ENCODE measurements around the gene COPE. TPM values are rescaled to one million over a fixed set of nuclear protein-coding genes. Genes with fewer than 3 reads are reported as not detected.

COPE gene
- total RNA-seq, 1 donor: 179 TPM

DNA sequence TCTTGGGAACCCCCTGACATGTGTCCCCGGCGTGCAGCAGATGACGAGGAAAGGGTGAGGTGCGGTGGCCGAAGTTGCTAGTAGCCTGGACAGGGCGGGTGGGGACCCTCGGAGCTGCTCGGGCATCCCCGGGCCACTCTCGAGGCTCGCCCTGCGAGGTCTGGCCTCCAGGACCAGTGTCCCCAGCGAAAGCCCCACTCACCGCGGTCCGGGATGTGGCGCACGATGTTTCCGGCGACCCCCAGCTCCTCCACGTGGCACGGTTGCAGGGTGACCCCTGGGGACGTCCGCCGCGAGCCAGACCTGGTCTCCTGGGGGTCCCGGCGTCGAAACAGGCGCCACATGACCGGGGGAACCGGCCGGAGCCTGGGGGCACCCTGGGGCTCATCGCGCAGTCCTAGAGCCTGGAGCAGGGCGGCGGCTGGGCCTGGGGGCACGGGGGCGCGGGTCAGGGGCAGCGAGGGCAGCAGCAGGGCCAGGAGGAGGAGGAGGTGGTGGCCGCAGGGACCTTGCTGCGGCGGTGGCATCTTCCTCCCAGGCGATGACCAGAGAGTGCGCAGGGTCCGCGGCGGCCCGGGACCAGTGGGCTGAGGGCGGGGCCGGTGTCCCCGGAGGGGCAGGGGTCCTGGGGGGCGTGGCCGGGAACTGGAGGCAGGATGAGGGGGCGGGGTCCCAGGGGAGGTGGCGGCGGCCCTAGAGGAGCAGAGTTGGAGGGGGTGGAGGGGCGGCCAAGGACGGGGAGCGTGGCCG lies 49.2 kb downstream of the COPE start:
- no peaks in the 10 kb centered on the region for H3K4me1 ChIP-seq (ENCODE audit: insufficient read depth, low read length)
- H3K4me3 ChIP-seq (ENCODE audit: insufficient read depth, low read length): no peak overlapping the region
- peaks cover 31% of the 10 kb centered on the region for H4K20me1 ChIP-seq (ENCODE audit: insufficient read depth, low read length)
- TF ChIP-seq, protein P1, sequence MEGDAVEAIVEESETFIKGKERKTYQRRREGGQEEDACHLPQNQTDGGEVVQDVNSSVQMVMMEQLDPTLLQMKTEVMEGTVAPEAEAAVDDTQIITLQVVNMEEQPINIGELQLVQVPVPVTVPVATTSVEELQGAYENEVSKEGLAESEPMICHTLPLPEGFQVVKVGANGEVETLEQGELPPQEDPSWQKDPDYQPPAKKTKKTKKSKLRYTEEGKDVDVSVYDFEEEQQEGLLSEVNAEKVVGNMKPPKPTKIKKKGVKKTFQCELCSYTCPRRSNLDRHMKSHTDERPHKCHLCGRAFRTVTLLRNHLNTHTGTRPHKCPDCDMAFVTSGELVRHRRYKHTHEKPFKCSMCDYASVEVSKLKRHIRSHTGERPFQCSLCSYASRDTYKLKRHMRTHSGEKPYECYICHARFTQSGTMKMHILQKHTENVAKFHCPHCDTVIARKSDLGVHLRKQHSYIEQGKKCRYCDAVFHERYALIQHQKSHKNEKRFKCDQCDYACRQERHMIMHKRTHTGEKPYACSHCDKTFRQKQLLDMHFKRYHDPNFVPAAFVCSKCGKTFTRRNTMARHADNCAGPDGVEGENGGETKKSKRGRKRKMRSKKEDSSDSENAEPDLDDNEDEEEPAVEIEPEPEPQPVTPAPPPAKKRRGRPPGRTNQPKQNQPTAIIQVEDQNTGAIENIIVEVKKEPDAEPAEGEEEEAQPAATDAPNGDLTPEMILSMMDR (IDR thresholded peaks at IDR 0.05; ENCODE audit: extremely low read depth, low read depth, low read length): no peak
- no peak overlapping the region for H2AFZ ChIP-seq (ENCODE audit: low read length)
- no peak overlapping the region for H3K4me2 ChIP-seq (ENCODE audit: insufficient read depth, low read length)
- DNase-seq (ENCODE audit: insufficient read length, low spot score, missing footprints): no peak
- peaks cover 32% of the 10 kb centered on the region for H3K36me3 ChIP-seq (ENCODE audit: insufficient read depth, low read length)
- H3K27me3 ChIP-seq (ENCODE audit: insufficient read depth, low read length): no peaks in the 10 kb centered on the region
- no peaks in the 10 kb centered on the region for H3K79me2 ChIP-seq (ENCODE audit: insufficient read depth, low read length)
- H3K27ac ChIP-seq (ENCODE audit: low read depth, low read length): no peak overlapping the region
- no peaks in the 10 kb centered on the region for H3K9me3 ChIP-seq (ENCODE audit: low read depth, low read length)

DNA sequence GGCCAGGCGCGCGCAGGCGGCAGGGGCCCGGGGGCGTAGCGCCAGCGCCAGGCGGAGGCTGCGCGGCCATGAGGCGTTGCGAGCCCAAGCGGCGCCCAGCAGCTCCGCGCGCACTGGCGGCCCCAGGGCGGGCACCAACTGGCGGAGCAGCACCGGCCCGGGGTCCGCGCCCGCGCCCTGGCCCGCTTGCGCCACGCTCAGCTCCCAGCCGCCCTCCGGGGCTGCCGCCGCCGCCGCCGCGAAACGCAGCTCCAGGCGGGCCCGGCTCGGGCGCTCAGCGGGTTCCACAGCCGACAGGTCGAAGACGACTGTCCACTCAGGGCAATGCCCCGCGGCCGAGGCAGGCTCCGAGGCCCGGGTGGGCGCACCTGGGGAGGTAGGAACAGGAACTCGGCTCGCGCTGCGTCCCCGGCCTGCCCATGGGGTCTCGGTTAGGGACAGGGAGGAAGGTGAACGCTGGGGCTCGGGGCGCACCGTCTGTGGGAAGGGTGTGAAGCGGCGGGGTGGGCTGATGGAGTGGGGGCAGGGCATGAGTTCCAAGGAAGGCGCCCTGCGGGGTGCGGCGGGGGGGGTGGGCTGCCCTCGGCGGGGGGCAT lies 50.1 kb downstream of the COPE start:
- Histone ChIP-seq H3K9me3 (ENCODE audit: low read depth, low read length) (no peaks in the 10 kb centered on the region), H3K27me3 (ENCODE audit: insufficient read depth, low read length) (no peaks in the 10 kb centered on the region), H3K4me2 (ENCODE audit: insufficient read depth, low read length) (no peak overlapping the region), H3K79me2 (ENCODE audit: insufficient read depth, low read length) (no peaks in the 10 kb centered on the region), H3K36me3 (ENCODE audit: insufficient read depth, low read length) (peaks cover 38% of the 10 kb centered on the region), H3K4me3 (ENCODE audit: insufficient read depth, low read length) (no peak overlapping the region), H3K27ac (ENCODE audit: low read depth, low read length) (no peak overlapping the region), H4K20me1 (ENCODE audit: insufficient read depth, low read length) (peaks cover 34% of the 10 kb centered on the region), H2AFZ (ENCODE audit: low read length) (no peak overlapping the region), H3K4me1 (ENCODE audit: insufficient read depth, low read length) (no peaks in the 10 kb centered on the region)
- no peak for DNase-seq (ENCODE audit: insufficient read length, low spot score, missing footprints)
- TF ChIP-seq, protein P1 (IDR thresholded peaks at IDR 0.05; ENCODE audit: extremely low read depth, low read depth, low read length): no peak

DNA sequence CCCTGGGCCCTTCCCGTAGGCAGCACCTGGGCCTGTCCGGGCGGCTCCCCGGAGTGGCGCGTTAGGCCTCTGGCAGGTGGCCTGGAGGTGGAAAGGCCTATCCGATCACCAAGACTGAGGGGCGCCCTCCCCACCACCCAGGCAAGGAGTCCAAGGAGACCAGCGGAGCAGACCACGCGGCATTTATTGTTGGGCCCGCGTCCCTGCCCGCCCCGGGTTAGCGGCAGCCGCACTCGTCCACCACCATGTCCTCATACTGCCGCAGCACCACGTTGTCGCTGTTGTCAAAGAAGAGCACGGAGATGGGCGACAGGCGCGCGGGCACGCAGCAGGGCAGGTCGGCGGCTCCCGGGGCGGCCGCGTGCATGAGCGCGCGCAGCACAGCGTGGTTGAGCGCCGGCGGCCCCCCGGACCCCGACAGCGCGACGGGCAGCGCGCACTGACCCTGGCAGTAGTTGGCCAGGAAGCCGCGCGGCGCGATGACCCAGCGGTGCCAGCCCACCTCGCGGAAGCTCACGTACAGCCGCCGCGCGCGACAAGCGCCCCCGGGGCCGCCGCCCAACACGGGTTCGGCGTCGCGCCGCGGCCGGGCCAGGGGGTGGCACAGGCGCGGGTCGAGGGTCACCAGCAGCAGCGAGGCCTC lies 50.7 kb downstream of the COPE start:
- Histone ChIP-seq H3K4me1 (ENCODE audit: insufficient read depth, low read length) (no peaks in the 10 kb centered on the region), H2AFZ (ENCODE audit: low read length) (no peak overlapping the region), H3K36me3 (ENCODE audit: insufficient read depth, low read length) (peaks cover 44% of the 10 kb centered on the region), H3K4me3 (ENCODE audit: insufficient read depth, low read length) (no peak overlapping the region), H3K27me3 (ENCODE audit: insufficient read depth, low read length) (no peaks in the 10 kb centered on the region), H3K27ac (ENCODE audit: low read depth, low read length) (no peak overlapping the region), H3K9me3 (ENCODE audit: low read depth, low read length) (no peaks in the 10 kb centered on the region), H3K79me2 (ENCODE audit: insufficient read depth, low read length) (no peaks in the 10 kb centered on the region), H3K4me2 (ENCODE audit: insufficient read depth, low read length) (no peak overlapping the region), H4K20me1 (ENCODE audit: insufficient read depth, low read length) (peaks cover 39% of the 10 kb centered on the region)
- TF ChIP-seq, protein P1 (IDR thresholded peaks at IDR 0.05; ENCODE audit: extremely low read depth, low read depth, low read length): no peak
- DNase-seq (ENCODE audit: insufficient read length, low spot score, missing footprints): no peak

DNA sequence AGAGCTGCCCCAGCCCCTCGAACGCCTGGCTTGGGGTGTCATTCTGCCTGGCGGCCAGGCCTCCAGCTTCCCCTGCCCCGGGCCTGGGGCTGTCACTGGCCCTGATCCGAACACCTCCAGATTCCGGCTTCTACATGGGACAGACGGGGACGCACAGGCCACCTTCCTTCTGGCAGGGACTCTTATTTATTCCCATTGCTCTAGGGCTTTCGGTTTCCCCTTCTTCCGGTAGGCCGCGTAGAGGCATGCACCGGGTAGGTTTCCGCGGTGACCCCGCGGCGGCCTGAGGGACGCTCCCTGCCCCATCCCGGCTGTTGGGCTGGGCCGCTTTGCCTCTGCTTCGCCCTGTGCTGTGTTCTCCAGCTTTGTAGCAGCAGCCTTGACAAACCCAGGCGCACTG lies 51.4 kb downstream of the COPE start:
- Histone ChIP-seq H3K36me3 (ENCODE audit: insufficient read depth, low read length) (peaks cover 50% of the 10 kb centered on the region), H3K79me2 (ENCODE audit: insufficient read depth, low read length) (no peaks in the 10 kb centered on the region), H3K27me3 (ENCODE audit: insufficient read depth, low read length) (no peaks in the 10 kb centered on the region), H3K4me1 (ENCODE audit: insufficient read depth, low read length) (no peaks in the 10 kb centered on the region), H3K9me3 (ENCODE audit: low read depth, low read length) (no peaks in the 10 kb centered on the region), H3K4me2 (ENCODE audit: insufficient read depth, low read length) (no peak overlapping the region), H3K4me3 (ENCODE audit: insufficient read depth, low read length) (no peak overlapping the region), H3K27ac (ENCODE audit: low read depth, low read length) (no peak overlapping the region), H4K20me1 (ENCODE audit: insufficient read depth, low read length) (peaks cover 41% of the 10 kb centered on the region), H2AFZ (ENCODE audit: low read length) (no peak overlapping the region)
- no peak for DNase-seq (ENCODE audit: insufficient read length, low spot score, missing footprints)
- TF ChIP-seq, protein P1 (IDR thresholded peaks at IDR 0.05; ENCODE audit: extremely low read depth, low read depth, low read length): no peak

Measured in osteoblast (primary cell).